ENCODE data around the gene SLC1A3.
"Not testable (repeated sequence)": the region's sequence is repeated elsewhere in the genome, so short reads cannot be mapped to it uniquely, and the experiment has no call there.

Gene SLC1A3

DNA sequence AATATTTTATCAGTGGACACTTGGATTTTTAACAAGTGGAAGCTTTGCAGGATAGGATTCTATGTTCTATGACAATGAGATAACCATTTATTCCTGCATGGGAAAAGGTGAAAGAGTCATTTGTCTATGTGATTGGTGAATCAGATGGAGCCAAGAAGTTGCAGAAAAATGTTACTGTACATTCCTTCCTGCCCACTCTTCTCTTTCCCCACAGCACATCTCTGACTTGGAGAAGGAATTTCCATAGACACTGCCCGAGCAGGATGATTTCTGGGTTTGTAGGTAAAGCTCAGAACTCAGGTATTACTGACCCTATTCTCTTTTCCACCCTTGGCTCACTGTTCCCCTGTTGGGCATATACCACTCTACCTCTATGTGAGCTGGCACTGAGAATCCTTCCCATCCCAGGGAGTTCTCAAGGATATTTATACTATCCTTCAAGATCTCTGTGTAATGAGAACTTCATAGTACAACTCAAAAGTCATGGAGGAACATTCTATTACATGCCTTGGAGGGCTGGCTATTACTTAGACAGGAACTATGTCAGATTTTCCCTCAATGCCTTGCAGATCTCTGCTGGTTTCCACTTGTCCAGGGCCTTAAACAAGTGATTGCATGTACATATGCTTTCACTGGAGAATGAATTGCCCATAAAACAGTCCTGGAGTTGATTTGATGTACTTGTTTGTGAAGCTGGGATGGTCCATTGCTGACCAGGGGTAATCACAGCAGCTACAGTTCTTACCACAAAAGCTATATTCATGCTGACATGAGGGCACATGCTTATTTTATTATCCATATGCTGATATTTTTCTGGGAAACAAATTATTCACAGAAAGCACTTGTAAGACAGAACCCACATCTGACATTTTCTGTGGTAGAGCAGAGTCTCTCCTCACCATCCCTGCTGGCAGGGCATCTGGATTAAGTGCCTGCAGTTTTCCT lies 24.1 kb downstream of the SLC1A3 start:
- DNase-seq (ENCODE audit: low read depth in 2 of 2): no peak

DNA sequence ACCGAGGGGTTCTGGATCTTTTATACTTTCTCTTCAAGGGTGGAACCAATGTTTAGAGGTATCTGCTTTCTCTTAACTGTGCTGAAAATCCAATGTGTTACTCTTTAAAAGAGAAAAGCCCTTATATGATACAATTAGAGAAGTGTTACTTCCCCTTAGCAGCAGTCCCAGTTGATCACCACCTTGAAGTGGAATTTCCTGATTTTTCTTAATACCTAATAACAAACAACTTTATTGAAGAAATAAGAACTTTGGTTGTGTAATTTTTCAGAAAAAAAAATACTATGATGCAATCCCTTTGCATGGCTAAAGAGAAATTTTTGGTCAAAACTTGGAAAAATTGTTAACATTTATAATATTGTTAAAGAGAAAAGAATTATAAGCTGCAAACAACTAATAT lies 24.7 kb downstream of the SLC1A3 start:
- no peak for DNase-seq (ENCODE audit: low read depth in 2 of 2)

DNA sequence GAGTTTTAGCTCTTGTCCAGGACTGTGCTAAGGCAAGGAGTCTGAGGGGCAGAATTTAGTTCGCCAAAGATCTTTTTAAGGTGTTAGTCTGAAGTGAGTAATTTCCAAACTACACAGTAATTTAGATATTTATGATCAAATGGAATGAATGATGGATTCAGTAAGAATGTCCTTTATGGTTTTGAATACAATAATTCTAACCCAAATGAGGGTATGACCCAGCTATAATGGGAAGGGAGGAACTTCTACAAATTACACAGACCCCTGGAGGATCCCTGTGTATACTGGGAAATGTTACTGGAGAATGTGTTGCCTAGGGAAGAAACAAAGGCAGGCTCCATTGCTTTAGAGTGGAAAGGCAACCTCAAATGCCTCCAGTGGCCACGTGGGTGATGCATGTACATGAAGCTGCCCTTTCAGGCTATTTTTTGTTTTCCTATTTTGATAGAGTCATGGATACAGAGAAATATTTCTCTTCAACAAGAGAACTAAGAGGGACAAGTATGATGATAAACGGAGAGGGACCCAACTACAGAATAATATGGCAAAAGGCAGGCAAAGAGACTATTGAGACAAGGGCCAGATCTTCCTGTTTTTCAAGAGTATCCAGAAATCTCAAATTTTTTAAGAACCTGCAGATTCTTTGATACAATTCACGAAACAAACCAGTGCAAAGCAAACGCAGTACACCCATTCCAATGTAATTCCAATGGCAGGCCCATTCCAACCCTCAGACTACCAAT lies 25.4 kb downstream of the SLC1A3 start:
- DNase-seq (ENCODE audit: low read depth in 2 of 2): no peak

DNA sequence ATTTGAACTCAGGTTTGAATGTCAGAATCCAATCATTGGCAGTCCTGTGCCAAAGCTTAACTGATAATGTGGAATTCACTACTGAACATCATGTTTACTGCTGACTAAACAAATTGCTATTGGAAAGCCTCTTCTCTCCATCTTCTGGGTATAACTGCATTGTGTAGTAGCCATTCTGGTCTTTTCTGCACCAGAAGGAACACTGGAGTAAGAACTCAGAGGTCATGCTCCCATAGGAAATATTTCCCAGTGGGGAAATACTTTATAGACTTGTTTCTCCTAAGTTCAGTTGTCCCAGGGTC lies 25.9 kb downstream of the SLC1A3 start:
- DNase-seq (ENCODE audit: low read depth in 2 of 2): no peak

DNA sequence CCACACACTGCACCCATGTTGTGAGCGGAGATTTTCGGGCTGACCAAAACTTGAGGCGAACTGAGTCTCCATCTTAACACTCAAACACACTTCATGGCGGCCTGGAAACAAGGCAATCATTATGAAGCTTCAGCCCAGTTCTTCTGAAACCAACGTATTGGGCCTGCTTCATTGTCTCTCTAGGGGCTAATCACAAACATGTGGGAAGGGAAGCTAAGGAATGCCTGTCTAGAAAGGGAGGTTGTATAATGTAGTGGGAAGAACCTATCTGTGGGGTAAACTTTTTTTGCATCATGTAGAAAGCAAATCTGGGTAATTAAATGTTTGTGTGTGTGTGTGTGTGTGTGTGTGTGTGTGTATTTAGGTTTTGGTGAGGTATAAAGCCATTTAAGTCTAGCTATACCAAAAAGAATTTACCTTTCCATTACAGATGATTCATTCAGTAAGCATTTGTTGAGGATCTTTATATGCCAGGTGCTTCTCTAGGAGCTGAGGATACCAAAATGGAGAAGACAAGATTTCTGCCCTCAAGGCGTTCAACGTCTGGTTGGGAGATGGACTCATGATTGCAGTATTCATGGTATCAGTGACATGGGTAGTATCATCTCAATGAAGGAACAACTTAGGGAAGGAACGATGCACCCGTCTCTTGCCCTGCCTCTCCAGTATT lies 29.4 kb downstream of the SLC1A3 start:
- DNase-seq (ENCODE audit: low read depth in 2 of 2): no peak

DNA sequence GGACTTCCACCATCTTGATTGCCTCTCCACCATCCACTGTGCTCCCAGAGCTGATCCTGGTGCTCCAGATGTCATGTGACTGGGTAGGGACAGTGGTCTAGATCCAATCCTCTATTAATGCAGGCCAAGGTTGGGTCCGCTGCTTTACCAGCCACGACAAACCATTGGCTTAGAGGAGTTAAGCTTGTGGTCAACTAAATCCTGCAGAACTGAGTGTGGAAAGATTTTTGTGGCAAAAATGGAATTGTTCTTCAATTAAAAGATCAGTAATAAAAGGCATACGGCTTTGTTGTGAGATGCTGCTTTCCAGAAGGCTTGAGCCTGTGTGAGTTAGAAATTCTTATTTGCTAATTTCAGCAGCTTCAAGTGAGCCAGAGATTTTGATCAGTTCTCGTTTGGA lies 30.7 kb downstream of the SLC1A3 start:
- DNase-seq (ENCODE audit: low read depth in 2 of 2): no peak

DNA sequence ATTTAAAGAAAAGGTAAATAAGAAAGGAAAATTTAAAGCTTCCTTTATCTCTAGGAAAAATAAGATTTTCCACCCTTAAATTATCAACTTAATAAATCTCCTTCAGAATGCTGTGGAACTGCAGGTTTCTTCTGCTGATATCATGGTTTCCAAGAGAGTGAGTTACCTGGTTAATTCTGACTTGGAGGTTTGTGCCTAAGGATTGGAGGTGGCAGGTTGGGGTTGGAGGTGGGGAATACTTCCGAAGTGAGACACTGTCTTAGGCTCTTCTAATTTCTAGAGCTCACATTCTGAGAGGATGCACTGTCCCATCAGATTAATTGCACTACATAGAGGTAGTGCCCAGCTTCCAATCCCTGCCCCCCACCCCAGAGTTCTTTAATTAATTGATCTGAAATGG lies 31.1 kb downstream of the SLC1A3 start:
- no peak for DNase-seq (ENCODE audit: low read depth in 2 of 2)

DNA sequence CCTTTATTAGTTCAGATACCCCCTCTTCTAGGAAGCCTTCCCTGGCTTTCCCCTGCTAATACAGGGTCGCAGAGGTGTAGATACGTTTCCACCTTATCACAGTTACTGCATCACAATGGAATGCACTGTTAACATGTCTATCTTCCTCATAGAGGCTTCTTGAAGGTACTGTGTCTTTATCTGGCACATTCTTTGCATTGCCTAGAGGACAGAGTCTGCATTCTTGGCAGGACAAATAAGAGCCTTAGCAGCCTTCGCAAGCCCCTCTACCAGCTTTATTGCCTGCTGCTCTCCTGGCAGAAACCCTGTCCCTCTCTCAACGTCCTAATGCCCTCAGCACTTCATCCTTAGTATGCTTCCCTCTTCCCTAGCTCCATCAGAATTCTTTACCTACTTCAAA lies 31.6 kb downstream of the SLC1A3 start:
- DNase-seq (ENCODE audit: low read depth in 2 of 2): no peak

DNA sequence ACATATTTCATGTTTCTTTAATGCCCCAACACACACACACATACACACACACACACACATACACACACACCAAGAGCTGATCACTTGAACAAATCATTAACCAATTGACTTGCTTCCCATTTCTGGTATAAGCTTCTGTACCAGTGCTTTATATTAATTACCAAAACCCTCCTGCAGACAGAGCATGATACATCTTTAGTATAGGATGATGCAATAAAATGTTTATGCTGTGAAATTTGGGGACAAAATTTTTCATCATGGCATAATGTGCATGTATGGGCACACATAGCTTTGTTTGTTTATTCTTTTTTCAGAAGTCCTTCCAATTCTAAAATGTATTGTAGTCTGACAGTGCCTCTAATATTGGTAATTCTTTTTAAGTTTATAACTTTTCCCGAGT lies 34.5 kb downstream of the SLC1A3 start:
- no peak for DNase-seq (ENCODE audit: low read depth in 2 of 2)

DNA sequence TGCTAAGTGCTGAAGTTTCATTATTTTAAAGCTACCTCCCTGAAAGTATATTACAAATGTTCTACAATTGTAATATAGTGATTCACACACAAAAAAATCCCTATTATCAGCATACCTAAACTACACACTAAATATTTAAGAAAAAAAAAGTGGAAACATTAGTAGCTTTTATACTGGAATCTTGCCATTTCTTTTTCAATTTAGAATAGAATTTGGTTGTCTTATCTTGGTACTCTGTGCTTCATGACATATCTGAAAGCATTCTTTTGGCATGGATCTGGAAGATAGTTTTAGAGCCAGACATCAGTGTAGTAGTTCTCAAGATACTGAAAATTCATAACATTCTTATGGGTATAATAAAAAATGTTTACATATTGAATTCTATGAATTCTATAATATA lies 35.0 kb downstream of the SLC1A3 start:
- no peak for DNase-seq (ENCODE audit: low read depth in 2 of 2)

DNA sequence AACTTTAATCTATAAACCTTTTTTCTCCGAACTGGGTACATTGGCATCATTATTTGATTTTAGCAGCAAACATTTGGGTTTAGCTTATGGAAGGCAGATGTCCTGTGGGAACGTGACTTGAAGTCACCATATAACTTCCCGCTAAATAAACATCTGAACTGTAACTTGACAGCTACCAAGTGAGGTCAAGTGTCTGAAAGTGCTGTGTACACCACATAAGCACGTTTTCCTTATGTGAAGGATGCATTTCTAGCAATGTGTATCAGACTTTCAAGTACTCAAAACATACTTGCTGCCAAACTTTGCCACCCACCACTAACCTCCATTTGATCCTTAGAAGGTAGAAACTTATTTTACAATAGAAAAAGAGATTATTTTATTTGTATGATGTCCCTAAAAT lies 35.7 kb downstream of the SLC1A3 start:
- no peak for DNase-seq (ENCODE audit: low read depth in 2 of 2)

DNA sequence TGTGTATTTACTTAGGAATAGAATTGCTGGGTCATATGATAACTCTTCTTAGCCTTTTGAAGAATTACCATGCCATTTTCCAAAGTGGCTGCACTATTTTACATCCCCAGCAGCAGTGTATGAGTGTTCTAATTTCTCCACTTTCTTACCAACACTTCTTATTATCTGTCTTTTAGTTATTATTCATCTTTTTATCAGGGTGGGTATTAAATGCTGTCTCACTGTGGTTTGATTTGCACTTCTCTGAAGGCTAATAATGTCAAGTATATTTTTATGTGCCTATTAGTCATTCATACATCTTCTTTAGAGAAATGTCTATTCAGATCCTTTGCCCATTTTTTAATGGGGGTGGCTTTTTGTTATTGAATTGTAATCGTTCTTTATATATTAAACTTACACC lies 36.8 kb downstream of the SLC1A3 start:
- DNase-seq (ENCODE audit: low read depth in 2 of 2): no peak

DNA sequence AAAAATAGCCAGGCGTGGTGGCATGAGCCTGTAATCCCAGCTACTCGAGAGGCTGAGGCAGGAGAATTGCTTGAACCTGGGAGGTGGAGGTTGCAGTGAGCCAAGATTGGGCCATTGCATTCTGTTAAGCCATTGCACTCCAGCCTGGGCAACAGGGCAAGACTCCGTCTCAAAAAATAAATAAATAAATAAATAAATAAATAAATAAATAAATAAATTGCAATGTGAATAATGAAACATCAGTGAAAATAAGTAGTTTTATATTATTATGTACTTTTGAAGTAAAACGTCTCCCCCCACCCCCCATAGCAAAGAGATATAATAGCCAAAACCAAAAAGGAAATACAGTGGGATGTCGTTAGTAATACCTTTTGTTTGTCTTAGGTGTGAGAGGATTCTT lies 37.4 kb downstream of the SLC1A3 start:
- DNase-seq (ENCODE audit: low read depth in 2 of 2): not testable (repeated sequence)

DNA sequence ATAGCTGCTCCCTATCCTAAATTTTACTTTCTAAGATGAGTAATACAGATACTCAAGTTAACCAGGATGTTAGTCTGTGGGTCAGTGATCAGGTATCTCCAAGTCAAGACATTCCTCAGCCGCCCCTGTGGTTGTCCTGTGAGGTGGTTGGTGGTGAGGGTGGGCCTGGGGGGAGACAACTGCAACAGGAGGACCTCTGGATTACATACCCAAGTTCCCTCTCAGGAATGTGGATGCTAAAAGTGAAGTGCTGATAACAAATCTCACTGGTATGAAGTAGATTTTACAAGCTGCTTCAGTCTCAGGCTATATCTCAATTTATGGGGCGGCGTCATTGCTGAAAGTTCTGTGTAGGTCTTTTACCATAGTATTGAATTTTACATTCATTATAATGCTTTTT lies 38.3 kb downstream of the SLC1A3 start:
- no peak for DNase-seq (ENCODE audit: low read depth in 2 of 2)

DNA sequence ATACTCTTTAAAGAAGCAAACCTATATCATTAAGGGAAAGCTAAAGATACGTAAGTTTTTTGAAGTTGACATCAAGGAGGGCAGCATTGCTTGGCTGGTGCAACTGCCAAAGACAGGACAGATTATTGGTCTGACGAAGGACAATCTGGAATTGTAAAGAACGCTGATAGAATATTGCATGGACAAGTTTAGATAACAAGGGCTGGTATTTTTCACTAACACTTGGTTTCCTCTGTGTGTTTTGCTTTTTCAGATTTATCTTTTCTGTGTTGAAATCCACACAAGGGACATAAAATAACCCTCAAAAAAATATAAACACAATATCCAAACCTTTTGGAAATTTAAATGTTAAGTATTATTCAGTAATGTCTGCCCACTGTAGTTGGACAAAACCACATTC lies 39.7 kb downstream of the SLC1A3 start:
- DNase-seq (ENCODE audit: low read depth in 2 of 2): no peak

DNA sequence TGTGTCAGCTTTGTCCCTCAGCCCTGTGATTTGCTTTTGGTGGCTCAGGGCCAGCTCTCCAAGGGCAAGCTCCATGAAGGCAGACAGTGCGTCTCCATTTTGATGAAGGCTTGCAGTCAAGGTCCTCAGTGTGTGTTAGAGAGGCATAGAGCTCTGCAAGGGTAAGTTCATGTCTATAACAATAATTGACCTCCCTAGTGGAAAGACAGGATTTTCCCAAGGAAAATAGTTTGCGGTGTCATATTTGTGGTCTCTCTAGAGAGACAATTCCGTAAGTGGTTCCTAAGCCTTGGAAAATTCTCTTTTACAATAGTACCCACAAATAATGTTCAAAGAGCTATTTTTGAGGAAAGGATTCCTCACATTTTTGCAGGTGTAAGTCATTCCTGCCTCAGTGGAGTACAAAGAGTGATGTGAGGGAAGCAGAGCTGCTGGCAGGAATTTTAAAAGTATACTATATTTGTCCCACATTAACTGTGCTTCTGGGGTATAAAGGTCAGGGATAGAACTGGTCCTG lies 40.2 kb downstream of the SLC1A3 start:
- no peak for DNase-seq (ENCODE audit: low read depth in 2 of 2)

DNA sequence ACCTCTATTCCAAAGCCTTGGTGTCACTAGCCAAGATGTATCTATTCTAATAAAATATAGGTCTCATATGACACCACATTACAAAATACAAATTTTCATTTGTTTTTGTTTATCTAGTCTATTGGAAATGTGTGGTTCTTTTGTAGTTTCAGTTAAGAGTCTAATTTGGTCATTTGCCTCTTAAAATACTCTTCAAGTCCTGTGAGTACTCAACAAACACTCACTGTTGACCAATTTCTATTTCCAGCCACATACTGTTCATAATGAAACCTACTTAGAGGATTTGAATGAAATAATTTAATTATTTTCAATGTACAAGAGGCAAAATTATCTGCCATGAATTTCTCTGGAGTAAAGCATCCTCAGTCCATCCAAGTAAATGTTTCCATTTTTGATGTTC lies 40.6 kb downstream of the SLC1A3 start:
- DNase-seq (ENCODE audit: low read depth in 2 of 2): no peak

DNA sequence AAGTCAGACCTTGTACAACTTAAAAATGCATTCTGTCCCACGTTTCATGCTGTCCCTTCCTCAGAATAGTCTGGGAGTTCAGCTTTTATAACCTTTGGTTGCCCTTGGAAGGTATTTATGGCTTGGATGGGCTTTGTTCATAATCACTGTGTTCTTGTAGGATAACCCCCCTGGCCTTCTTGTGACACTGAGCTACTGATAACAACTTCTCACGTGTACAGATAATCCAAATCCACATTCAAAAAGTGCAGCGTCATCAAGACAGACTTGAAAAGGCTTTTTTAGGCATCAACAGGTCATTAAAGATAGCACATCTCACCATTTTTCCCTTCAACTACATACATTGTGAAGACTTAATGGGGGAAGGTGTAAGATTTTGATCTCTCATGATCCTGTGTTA lies 42.0 kb downstream of the SLC1A3 start:
- DNase-seq (ENCODE audit: low read depth in 2 of 2): no peak

DNA sequence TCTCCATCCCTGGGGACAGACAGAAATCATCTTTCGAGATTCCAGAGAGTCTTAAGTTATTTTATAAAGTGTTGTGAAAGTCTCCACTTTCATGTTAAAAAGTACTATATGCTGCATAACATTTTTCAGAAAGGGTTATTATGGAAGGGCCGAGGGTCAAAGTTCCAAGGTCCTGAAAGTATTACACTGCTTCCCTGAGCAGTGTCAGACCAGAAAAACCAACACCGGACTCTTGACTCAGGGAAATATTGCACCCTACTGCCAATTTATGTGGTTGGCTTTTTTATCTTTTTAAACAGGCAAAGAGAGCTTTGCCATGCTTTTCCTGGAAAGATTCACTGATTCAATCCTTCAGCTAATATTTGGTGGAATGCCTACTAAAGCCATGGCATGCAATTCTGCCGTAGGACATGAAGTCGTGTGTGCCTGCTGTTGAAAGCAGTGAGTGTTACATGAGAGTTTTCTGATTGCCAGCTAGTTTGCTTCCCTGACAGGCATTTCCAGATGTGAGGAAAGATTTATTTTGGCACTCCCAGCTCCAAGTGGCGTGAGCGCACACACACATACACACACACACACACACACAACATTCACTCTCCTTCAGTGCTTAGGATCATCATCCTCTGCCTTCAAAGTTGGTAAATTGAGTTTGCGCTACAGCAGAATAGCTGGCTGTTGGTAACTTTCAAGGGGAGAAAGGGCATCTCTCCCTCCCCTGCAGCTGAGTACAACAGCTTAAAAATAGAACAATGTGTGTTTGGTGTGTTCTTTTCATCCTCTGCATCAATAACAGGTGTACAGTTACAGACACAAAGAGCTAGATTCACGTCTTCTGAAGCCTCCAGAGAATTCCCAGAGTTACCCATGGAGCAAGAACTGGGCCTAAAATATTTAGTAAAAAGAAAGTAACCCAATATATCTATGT lies 45.6 kb downstream of the SLC1A3 start:
- no peak for DNase-seq (ENCODE audit: low read depth in 2 of 2)

DNA sequence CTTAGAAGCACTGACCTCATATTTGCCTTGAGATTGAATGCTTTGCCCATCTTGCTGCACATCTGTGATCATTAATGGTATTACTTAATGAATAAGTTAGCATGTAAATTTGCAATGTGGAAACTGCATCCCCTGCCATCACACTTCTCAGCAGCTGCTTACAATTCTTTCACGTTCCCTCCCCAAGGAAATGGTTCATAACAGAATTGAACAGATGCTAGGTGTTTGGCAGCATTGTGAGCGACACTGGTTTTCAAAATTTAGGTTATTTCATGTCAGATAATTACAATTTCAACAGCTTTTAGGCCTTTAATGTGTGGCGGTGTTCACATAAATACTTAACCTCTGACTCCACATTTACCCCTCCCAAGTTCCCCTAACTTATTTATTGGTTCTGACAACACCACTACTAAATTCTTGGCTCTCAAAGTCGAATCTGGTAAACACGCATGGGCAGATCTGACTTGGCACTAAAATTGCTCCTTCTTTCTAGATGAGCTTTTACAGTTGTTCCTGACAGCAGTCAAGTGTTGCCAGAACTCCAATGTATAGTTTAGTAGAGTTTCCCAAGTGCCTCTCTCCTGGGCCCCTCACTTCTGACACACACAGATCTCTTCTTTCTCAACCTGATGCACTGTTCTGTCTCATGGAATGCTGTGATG lies 46.8 kb downstream of the SLC1A3 start:
- DNase-seq (ENCODE audit: low read depth in 2 of 2): no peak

DNA sequence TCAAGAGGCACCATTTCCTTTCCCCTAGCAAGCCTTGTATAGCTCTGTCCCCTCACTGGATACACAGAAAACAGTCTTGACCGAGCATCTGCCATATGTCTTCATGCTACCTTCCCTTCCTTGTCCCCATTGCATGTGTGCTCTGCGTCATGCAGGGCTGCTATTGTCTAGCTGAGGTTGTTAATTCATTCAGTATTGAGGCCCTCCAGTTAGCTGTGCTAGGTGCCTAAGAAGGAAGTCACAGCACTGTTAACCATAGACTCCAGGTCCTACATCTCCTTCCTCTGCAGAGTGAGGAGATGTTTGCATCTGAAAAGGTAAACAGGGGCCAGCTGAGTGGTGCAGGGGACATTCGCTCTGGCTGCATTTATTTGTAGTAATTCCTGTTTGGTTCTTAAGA lies 48.2 kb downstream of the SLC1A3 start:
- no peak for DNase-seq (ENCODE audit: low read depth in 2 of 2)

All from stimulated activated CD8-positive, alpha-beta memory T cell treated with anti-CD3 and anti-CD28 coated beads, Interleukin-7, amount 100 ng/mL, for 4 hours (primary cell).